T-helper 9 cell (primary cell): ENCODE data around the gene TLE4.
A peak's percentile ranks its signal among the peaks of the same experiment; 100 is the strongest.
"Not testable (repeated sequence)": the region's sequence is repeated elsewhere in the genome, so short reads cannot be mapped to it uniquely, and the experiment has no call there.

ENCODE experiments used
- DNase-seq: peaks from one replicate; pipeline ENCODE4 v3.0.0-alpha.2; 2020
- total RNA-seq, 2 donors: gene quantifications; one replicate each; lab custom pipeline; 2026; lab: John Stamatoyannopoulos, UW

The TLE4 gene
- 74.0 to 132 reads per million in 2 donors for total RNA-seq

DNA sequence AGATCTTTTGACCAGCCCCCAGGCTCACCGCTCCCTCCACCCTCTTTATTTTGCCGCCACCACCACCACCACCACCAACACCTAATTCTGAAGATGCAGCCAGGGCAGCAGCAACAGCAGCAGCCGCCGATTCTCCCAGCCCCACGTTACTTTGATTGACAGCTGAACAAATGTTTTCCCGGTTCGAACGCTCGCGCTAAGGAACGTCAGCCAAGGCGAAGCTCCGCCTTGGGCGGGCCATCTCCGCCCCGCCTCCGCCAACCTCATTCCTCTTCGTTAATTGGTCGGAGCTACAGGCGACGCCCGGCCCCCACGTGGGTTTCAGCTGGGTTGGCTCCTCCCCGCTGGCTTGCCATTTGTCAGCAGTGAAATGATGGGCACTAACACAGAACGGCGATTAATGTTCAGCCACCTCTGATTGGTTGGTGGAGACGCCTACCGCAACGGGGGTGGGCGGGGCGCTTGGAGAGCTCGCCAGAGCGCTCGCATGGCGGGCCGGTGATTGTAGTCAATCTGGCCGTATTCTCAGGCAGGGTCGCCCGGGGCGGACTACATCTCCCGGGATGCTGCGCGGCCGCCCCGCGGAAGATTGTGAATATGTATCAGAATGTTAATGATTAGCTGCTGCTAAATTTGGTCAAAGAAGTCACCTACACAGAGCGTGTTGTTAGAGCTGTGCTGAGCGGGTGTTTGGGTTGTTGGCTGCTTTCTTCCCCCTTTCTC, at the start of gene TLE4:
Gene TLE4, plus strand, starts transcription at position 657 of the 723 bp plus-strand sequence. CDS start 826 bp downstream, outside the sequence.
- DNase-seq, result peak; percentile 98

DNA sequence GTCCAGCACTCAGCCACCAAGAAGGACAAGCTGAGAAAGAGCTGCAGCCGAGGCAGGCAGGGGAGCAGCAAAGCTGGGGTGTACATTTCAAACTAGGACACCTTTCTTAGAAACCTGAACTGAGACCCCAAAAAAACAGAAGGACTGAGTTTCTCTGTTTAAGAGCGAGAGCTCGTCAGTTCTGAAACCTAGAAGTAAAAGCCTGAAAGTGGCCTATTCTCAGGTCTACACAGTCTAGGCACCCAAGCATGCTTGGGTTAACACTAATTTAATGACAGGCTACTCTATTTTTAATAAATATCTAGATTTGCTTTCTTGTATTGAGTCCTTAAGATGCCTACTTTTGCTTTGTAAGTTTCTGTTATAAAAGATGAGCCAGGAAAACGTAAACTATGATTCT, 49.0 kb upstream of the TLE4 start:
- DNase-seq, result no peak

DNA sequence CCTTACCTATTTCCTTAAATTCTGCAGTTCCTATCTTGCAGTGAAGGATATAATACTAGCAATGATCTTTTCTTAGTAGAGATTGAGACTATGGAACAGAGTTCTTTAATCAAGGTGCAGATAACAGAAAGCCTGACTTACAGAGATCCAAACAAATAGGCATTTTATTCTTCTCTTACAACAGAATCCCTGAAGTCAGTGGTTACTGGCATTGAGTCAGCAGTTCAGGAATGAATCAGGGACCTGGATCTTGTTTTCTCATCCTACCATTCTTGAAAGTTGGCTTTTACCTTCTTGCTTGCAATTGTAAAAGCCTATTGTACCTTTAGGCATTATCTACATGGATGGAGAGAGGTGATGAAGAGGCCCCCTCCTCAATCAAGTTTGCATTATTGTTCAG, 47.5 kb upstream of the TLE4 start:
- no peak for DNase-seq

DNA sequence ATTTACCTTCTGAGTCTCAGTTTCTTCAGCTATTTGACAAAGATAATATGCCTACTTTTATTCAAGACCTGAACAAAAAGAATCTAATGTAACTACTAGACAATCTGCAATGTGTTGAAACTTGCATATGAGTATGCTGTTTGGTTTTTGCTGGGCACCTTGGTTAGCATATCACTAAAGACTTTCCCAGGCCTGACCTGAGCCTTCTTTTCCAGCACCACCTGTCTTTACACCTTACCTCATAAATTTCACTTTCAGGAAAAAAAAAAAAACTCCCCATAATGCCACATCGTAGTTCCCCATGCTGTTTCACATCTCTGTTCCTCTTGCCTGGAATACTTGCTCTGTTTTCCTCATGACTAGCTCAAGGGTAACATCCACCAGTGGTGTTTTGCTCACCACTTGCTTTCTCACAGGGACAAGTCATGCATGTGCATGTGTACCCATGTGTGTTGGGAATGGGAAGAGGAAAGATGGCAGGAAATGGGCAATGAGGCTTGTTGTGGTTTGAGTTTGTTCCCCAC, 45.6 kb upstream of the TLE4 start:
- DNase-seq, result no peak

DNA sequence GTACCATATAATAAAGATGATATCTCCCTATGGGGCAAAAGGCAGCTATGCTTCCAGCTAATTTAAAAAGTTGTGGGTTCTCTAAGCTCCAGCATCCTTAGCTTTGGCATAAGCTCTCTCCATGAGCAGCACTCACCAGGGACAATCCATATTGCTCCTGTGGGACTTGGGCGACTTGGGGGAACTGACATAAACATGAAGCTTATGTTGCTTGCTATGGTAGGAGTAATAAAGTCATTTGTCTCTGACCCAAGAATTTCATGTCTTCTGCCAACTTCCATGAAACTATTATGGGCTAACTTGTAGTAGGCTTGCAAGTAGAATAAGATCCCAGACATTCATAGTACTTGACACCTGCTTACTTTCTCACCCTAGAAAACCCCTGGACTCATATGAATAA, 36.2 kb upstream of the TLE4 start:
- no peak for DNase-seq

DNA sequence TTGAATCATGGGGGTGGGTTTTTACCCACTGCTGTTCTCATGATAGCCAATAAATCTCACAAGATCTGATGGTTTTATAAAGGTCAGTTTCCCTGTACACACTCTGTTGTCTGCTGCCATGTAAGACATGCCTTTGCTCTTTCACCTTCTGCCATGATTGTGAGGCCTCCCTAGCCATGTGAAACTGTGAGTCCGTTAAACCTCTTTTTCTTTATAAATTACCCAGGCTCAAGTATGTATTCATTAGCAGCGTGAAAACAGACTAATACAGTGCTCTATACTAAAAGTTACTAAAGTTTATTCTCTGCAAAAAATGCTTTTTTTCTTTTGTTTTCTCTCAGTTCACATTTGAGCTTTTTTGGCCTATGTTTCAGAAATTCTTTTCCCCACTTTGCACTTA, 33.9 kb upstream of the TLE4 start:
- DNase-seq, result no peak

DNA sequence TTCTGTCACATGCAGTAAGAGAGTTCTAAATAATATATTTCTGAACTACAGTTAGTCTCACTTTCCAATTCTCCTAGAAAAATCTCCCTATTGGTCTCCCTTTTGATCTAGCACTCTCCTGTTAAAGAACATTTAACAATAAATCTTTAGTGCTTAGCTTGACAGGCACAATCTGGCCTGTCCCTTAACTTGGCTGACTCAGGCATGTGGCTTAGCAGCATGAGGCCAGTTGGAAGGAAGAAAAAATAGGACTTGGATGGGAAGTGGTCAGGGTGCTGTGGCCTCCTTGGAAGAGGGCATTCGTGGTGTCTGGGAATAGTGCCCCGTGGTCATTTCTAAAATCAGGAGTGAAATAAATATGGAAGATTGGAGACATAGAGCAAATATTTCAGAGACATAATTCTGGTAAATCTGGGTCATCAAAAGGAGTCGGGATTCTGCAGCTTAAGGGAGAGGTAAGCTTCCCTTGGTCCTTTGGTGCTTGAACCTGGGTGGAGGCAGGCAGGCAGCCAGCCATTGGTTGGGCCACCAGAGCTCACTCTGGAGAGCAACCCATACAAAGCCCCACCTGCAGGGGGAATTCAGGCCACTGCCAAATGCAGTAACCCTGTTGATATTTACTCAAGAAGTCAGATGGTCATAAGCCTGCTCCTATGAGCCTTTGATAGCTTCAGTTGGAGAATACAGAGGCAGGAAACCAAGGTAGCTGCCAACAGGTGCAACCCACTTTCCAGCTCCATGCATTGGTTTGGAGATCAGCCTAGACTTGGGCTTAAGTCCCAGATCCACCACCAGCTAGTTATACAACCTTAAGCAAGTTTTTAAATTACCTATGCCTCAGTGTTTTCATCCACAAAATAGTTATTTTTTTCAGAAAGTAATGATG, 28.8 kb upstream of the TLE4 start:
- no peak for DNase-seq

DNA sequence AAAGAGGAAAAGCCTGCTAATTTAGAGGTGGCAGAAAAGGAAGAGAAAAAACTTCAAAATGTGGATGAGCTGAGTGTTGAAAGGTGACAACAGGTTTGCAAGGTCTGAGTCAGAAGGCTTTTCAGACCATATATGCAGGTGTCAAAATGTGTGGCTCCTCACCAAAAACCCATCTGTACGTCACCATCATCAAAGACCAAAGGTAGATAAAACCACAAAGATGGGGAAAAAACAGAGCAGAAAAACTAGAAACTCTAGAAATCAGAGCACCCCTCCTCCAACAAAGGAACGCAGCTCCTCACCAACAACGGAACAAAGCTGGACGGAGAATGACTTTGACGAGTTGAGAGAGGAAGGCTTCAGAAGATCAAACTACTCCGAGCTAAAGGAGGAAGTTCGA, 27.4 kb upstream of the TLE4 start:
- DNase-seq, result not testable (repeated sequence)

DNA sequence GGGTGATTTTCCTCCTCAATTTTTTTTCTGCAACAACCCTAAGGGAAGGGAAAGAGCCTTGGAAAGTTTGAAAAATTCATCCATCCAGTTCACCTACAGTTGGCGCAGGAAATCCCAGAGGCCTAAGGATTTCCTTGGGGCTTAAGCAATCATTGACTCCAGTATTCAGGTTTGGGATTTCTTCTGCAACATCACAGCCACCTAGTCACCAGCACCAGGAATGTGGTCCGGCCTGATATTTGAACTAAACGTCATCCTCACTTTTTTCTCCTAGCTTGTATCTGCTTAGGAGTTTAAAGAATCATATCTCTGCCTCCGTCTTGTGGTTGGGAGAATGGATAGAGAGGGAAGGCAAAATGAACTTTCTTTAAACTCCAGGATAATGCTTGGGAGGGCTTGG, 20.2 kb upstream of the TLE4 start:
- DNase-seq, result no peak

DNA sequence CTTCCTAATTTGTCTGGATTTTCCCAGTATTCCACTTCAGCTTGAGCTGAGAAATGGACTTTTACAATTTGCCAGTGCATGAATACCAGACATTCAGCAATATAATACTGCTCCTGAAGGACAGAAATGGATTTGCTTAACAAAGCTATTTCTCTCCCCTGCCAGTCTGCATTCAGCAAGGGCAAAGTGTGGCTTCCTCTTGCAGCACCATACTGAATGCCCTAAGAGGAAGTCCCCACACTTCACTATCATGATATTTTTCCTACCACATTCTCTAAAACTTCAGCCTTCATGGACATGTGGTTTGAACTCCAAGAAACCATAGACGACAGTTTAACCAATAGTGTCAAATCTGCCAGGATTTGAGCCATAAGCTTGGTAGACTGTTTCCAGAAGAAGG, 19.8 kb upstream of the TLE4 start:
- no peak for DNase-seq

DNA sequence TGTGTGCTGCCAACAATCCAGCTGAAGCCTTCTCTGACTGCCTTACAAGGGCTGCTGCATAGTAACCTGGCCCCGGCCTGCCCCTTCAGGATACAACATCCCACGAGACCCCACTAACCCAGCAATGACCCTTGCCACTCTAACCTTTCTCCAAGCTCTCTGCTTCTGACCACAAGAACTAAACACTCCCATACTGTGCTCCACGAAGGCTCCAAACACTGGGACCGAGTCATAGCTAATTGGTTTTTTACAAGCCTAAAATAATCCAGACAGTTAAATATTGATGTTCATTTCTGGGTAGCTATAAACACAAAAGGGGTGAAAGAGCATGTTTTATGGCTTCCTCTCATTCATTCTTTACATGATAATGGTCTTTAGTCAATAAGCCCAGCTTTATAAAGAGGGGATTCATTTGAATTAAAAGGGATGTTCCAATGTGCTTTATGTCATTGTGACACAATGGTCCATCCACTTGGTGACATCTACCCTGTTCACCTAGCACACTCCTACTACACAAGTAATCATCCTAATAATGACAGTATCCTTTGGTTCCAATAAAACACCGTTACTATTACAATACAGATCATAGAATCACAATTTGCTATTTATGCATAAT, 16.2 kb upstream of the TLE4 start:
- DNase-seq, result no peak

DNA sequence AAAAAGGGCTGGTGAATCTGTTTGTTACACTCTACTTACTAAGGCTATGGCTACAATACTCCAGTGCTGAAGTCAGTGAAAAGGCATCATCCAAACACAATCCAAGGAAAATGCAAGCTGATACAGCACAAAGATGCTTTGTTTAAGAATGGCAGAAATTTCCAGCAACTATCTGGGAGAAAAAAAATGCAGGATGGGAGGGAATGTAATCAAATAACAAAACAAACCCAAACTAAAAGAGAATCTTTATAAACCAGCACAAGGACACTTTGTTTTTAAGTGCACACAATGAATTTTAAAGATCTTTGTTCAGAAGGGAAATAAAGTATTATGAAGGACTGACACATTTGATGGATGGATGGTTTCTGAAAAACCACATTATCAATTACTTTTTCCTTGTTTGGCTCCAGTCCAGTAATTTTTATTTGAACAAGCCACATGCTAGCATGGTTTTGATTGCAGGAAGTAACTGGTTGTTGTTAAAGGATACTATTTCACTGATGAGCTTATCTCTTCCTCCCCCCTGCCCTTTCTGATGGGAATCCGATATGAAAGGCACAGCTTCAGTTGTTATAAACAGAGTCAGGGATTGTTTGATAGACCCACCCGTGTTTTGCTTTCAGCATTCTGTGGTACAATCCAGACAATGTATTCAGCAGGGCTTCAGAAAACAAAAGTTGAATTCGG, 12.1 kb upstream of the TLE4 start:
- DNase-seq, result no peak

DNA sequence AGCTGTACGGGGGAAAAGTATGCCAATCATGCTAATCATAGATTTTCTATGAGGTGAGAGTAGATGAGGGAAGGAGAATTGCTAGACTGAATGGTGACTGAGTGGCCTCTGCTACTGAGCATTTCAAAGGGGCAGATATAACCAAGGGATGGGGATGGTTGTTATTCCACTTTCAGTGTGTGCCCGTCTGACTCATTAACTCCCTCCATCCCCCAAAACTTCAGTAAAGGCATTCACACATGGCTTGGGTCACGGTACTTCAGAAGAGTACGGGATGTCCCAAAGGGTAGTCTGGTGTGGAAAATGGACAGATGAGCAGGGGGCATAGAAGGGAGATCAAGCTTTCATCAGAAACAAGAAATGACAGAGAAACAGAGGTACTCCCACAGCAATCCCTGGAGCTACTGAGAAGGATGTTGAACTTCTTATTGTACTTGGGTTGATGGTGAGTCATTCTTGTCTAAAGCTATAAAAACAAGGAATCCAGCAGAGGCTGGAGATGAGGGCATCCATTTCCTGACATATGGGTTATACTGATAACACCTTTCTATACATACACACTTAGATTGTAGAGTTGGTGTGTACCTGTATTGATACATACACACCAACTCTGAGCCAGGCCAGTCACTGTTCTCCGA, 8.9 kb upstream of the TLE4 start:
- no peak for DNase-seq

DNA sequence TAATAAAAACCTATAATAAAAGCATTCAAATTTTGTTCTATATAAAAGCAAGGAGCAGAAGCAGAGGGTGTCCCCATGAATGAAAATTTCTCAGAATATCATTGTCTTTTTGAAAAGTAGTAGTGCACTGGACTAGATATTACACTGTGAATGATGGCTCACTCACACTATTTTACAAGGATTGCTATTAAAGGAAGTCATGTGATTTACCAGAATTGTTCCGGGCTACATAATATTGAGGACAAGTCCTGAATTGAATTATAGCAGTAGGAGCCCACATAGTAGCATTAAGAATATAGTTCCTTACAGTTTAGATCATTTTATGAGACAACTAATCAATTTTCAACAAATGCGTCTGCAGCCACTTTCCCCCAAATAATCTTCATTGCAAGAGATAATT, 7.7 kb upstream of the TLE4 start:
- no peak for DNase-seq

DNA sequence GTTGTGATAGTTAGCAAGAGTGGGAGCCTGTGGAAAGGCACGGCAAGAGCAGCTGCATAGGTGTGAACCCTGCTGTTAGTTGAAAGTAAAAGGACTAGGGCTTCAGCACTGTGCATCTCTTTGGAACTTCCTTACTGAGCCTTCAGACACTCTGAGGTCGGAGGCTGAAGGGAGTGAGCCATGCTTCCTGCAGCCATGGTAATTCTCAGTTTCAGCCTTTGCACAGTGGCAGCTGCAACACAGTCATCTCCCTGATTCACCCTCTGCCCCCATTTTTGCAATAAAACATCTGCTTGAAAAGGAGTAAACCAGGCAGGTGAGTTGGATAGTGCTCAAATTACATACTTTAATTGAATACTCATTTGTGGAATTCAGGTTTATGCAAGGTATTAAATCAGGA, 6.5 kb upstream of the TLE4 start:
- DNase-seq, result no peak

DNA sequence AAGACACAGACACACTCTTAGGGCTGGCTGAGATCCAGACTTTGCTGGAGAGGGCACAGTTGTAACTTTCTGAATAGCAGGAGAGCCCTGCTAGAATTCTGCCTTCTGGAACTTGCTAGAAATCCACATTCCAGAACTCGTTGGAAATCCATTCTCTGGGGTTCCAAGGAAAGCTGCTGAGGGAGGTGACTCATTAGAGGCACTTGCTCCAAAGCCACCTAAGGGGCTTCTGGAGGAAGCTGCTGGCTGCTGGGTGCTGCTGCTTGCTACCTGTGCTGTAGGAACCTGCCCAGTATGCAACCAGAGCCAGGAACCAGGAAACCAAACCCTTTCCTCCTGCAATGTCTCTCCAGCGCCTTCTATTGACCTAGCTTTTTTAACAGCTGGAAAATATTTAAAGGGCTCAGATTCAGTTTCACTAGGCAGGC, 4.1 kb upstream of the TLE4 start:
- DNase-seq, result no peak

DNA sequence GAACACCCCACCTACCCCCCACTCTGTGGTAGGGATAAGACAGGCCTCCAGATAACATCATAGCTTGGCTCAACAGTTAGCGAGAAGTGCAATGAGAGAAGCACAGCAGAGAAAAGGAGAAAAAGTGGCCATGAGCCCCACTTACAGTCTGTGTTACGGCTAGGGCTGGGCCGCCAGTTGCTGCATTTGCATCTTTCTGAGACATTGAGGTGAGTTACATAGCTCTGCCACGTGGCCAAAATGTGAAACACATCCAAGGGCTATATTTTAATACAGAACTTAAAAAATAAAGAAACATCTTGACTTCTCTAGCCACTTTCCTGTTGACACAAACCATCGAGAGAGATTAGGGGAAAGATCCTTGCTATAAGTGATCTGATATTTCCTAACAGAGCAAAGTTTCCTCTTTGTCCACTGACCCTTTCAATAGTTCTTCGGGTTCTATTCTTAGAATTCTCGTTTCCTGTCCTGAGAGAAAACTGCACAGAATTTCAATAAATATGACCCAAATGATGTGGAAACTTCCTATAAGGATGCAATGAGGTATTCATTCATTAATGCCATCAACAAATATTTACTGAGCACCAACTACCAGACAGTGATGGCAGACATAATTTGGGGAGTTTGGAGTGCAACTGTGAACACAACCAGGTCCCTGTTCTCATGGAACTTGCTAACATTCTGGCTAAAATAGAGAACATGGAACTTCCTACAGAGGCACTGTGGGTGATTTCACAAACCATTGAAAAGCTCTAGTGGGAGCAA, 3.2 kb upstream of the TLE4 start:
- no peak for DNase-seq

DNA sequence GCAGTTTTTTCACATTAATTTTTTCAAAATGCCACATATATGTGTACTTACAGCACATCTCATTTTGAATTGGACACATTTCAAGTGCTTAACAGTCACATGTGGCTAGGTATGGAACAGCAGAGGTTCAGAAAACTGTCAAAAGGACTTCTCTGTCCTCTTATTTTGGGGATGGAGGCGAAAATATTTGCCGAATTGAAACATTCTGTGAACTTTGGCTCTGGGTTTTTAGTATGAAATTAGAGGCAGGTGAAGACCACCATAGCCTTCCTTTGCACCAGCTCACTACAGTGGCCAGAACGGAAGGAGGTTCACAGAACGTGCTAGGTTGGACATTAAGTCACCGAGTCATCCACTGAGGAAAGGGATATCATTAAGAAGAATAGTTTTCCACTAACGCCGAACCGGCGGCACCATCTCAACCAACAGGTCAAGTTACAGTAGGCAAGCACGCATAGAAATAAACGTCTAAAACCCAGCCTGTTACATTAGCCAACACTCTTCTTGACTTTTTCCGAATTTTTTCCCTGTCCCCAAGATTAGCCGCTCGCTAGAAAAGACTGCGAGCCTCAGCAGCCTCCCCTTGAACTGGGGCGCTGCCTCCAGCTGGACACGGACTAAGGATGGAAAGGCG, 1.8 kb upstream of the TLE4 start:
- no peak for DNase-seq

DNA sequence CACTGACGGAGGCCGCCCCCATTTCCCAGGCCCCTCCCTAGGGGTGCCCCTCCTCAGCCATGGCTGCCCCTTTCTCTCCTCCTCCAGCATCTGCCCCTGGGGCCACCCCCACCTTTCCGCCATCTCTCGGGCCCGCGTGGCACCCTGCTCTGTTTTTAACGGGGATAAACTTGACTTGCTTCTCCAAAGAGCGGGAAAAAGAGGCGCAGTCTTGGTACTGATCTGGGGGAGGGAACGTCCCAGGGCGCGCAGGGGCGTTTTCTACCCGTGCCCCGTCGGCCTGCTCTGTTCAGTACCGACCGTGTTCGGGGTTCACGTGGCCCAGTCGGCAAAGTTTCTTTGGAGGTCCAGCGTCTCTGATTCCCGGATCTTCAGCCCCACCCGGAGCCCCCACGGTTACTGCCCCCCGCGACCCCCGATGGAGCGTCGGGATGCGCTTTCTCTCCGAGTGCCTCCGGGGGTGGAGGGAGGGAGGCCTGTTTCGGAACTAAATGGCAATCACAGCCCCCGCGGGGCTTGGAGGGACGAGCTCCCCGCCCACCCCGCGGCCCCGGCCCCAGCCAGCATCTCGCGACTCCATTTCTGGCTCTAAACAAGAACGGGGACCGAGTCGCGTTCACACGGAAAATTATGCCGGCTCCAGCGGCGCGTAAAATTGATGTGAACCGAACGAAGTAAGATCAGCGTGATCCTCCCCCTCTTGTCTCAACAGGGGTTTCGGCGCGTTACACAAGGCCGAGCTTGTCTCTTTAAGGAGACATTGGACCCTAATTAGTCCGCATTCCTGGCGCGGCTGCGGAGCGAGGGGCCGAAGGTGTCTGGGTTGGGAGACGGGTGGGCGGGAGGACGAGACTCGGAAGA, 1.1 kb upstream of the TLE4 start:
- DNase-seq, result no peak

DNA sequence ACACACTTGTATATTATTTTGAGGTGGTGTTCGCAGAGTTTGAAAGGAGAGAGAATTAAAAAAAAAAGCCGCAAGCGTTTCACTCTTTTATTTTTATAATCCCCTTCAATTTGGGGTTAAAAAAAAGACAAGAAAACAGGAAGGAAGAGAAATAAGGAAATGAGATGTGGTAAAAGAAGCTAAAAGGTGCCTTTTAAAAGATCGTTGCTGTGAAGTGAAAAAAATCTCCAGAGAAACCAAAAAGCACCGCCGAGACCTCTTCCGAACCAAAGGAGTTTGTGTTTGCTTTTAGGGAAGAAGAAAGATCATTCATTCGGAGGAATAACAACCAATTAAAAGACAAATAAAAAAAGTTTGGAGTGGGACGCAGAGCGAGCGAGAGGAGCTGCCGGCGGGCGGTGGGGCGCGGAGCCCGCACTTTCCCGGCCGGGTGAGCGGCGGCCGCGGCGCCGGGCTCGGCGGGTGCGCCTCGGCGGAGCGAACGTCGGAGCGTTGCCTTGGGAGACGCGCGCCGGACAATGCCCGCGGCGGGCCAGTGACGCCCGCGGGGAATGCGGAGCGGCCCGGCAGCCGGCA, 355 bp downstream of the TLE4 start:
- no peak for DNase-seq
